B cell (primary cell): ENCODE measurements around the gene SLC2A13.

Experiments used
- EZH2 ChIP-seq: IDR thresholded peaks from 2 replicates; pipeline ENCODE4 v1.6.1; 2012; ENCODE audit warnings: borderline replicate concordance, low read depth, mild to moderate bottlenecking, moderate library complexity, low read length; ENCODE audit not compliant: insufficient read depth, poor library complexity, severe bottlenecking
- TF ChIP-seq, protein P1 (sequence below): fragments of 200-600 bp; IDR thresholded peaks from one replicate; pipeline ENCODE4 v1.8.0; 2022; ENCODE audit warnings: antibody characterized with exemption, mild to moderate bottlenecking

DNA sequence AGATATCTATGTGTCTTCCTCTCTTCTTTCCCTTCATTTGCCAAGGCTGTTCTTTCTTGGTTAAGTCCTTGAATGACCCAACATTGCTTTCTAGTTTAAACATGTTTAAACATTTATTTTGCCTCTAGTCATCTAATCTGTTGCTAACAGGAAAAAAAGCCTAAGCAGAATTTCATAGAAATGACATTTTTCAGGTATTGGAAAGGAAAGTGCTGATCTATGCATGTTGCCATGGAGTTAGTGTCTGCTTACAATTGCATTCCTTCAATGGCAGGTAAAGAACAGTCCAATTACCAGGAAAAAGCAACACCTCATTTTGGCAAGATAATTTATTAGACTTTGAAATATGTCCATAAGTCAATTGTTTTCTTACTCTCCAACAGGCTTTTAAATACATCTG is 21.5 kb upstream of the SLC2A13 start:
- TF ChIP-seq, protein P1, sequence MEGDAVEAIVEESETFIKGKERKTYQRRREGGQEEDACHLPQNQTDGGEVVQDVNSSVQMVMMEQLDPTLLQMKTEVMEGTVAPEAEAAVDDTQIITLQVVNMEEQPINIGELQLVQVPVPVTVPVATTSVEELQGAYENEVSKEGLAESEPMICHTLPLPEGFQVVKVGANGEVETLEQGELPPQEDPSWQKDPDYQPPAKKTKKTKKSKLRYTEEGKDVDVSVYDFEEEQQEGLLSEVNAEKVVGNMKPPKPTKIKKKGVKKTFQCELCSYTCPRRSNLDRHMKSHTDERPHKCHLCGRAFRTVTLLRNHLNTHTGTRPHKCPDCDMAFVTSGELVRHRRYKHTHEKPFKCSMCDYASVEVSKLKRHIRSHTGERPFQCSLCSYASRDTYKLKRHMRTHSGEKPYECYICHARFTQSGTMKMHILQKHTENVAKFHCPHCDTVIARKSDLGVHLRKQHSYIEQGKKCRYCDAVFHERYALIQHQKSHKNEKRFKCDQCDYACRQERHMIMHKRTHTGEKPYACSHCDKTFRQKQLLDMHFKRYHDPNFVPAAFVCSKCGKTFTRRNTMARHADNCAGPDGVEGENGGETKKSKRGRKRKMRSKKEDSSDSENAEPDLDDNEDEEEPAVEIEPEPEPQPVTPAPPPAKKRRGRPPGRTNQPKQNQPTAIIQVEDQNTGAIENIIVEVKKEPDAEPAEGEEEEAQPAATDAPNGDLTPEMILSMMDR: no peak
- no peak for TF ChIP-seq EZH2
